Neural progenitor cell (in vitro differentiated cells): ENCODE measurements around the gene TSHZ2. TPM values are rescaled to one million over a fixed set of nuclear protein-coding genes. Genes with fewer than 3 reads are reported as not detected.

Source experiments
- DNase-seq: peaks from one replicate; pipeline ENCODE4 v3.0.0-alpha.2; 2016; ENCODE audit warnings: low spot score
- H2AFZ ChIP-seq: fragments of 200-600 bp; sonication (generic); replicated peaks from 2 replicates; pipeline ENCODE4 v1.6.1; 2016; ENCODE audit warnings: antibody characterized with exemption
- H3F3A ChIP-seq: fragments of 200-600 bp; sonication (generic); 2 replicates; pipeline ENCODE4 v1.6.1; 2016; ENCODE audit warnings: antibody characterized with exemption, low read depth
- H3K27ac ChIP-seq: fragments of 200-600 bp; sonication (generic); 2 replicates; pipeline ENCODE4 v1.5.1; 2016; ENCODE audit warnings: mild to moderate bottlenecking
- H3K27me3 ChIP-seq: fragments of 200-600 bp; sonication (generic); 2 replicates; pipeline ENCODE4 v1.6.1; 2016; ENCODE audit warnings: mild to moderate bottlenecking, moderate library complexity
- H3K36me3 ChIP-seq: fragments of 200-600 bp; sonication (generic); 2 replicates; pipeline ENCODE4 v1.5.1; 2016
- H3K4me1 ChIP-seq: fragments of 200-600 bp; sonication (generic); 2 replicates; pipeline ENCODE4 v1.6.1; 2016; ENCODE audit warnings: mixed run types
- H3K4me2 ChIP-seq: fragments of 200-600 bp; sonication (generic); 2 replicates; pipeline ENCODE4 v1.6.1; 2016
- H3K4me3 ChIP-seq: fragments of 200-600 bp; sonication (generic); 2 replicates; pipeline ENCODE4 v1.5.1; 2016
- H3K79me2 ChIP-seq: fragments of 200-600 bp; sonication (generic); 2 replicates; pipeline ENCODE4 v1.6.1; 2016; ENCODE audit warnings: low read depth
- H3K9ac ChIP-seq: fragments of 200-600 bp; sonication (generic); 2 replicates; pipeline ENCODE4 v1.6.1; 2016
- H3K9me3 ChIP-seq: fragments of 200-600 bp; sonication (generic); 2 replicates; pipeline ENCODE4 v1.5.1; 2016; ENCODE audit warnings: low read depth
- H4K20me1 ChIP-seq: fragments of 200-600 bp; sonication (generic); 2 replicates; pipeline ENCODE4 v1.6.1; 2016; ENCODE audit warnings: low read depth
- H3K27ac Mint-ChIP-seq: 3 replicates; pipeline ENCODE4 v1.8.0; 2021; ENCODE audit warnings: mixed read lengths
- H3K27me3 Mint-ChIP-seq: 2 replicates; pipeline ENCODE4 v1.8.0; 2022; ENCODE audit warnings: low read depth, mild to moderate bottlenecking, inconsistent platforms, moderate library complexity, mixed read lengths; ENCODE audit not compliant: insufficient read depth
- H3K36me3 Mint-ChIP-seq: 3 replicates; pipeline ENCODE4 v1.8.0; 2021; ENCODE audit warnings: mixed read lengths
- H3K4me1 Mint-ChIP-seq: 3 replicates; pipeline ENCODE4 v1.8.0; 2021; ENCODE audit warnings: mixed read lengths
- H3K4me3 Mint-ChIP-seq: 3 replicates; pipeline ENCODE4 v1.8.0; 2021; ENCODE audit warnings: mild to moderate bottlenecking, moderate library complexity, mixed read lengths
- H3K9me3 Mint-ChIP-seq: 3 replicates; pipeline ENCODE4 v1.8.0; 2020; ENCODE audit warnings: mixed read lengths
- CTCF ChIP-seq: fragments of 200-600 bp; sonication (generic); IDR thresholded peaks from 2 replicates; pipeline ENCODE4 v1.5.1; 2017; ENCODE audit warnings: antibody characterized with exemption, mild to moderate bottlenecking
- EZH2 ChIP-seq: fragments of 200-600 bp; sonication (generic); IDR thresholded peaks from 2 replicates; pipeline ENCODE4 v1.6.1; 2017; ENCODE audit warnings: antibody characterized with exemption, mild to moderate bottlenecking, moderate library complexity
- EZH2phosphoT487 ChIP-seq: fragments of 200-600 bp; sonication (generic); IDR thresholded peaks from 2 replicates; pipeline ENCODE4 v1.6.1; 2017; ENCODE audit warnings: antibody characterized with exemption
- total RNA-seq: library from RNA; depleted of rRNA; stranded (reverse); fragments of >200 nt; gene quantifications from 2 replicates; pipeline ENCODE4 v1.2.3, GENCODE V29; 2015; ENCODE audit warnings: low replicate concordance

Gene TSHZ2
- total RNA-seq, 1 donor from 2014 or later = 1.8 TPM

DNA sequence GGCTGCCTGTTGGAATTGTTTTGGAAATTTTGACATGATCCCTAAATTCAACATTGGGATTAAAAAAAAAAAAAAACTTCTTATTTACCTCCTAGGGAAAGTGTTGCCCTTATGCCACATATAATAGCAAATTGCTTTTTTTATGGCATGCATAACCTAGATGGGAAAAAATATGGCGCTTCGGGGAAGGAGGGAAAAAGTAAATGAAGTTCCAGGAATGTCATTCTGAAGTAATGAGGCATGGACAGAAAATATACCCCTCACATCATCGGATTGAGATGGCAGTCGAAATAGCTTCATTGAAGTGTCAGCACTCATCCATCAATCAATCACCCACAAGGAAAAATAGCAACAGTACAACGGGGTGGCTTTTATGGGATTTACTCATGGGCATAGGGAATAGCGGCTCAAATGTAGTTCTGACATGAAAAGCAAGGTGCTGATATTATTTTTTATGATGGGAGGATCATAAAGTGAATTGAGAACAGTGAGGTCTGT is 516.7 kb downstream of the TSHZ2 start:
- Histone ChIP-seq H2AFZ (no peak overlapping the region), H3K9ac (no peak overlapping the region), H3K9me3 (no peaks in the 10 kb centered on the region), H3K4me2 (no peak overlapping the region), H3F3A (no peaks in the 10 kb centered on the region), H3K36me3 (no peaks in the 10 kb centered on the region), H3K27me3 (no peaks in the 10 kb centered on the region), H3K79me2 (peaks cover 3% of the 10 kb centered on the region), H4K20me1 (no peaks in the 10 kb centered on the region), H3K4me3 (no peak overlapping the region), H3K27ac (no peak overlapping the region), H3K4me1 (no peaks in the 10 kb centered on the region)
- Mint-ChIP-seq H3K36me3 (no peaks in the 10 kb centered on the region), H3K4me1 (peaks cover 23% of the 10 kb centered on the region), H3K4me3 (no peak overlapping the region), H3K27me3 (peaks cover 2% of the 10 kb centered on the region), H3K9me3 (no peaks in the 10 kb centered on the region), H3K27ac (no peak overlapping the region)
- DNase-seq = no peak
- TF ChIP-seq EZH2phosphoT487 = no peak
- TF ChIP-seq EZH2 = no peak
- TF ChIP-seq CTCF = no peak

DNA sequence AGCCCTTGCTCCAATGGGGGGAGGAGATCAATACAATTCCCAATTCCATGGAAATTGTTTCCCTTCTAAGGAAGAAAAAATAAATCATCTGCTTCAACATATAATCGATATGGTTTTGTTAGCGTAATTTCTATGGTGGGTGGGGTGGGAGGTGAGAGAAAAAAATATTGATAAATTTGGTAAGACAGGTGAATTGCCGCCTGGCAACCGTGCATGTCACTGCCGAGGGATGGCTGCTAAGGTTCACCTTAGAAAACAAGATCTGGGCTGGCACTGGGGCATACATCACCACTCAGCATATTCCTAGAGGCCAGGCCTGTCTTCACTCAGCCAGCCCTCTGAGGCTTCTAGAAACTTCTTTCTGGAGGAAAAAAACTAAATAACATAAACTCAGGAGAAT is 517.4 kb downstream of the TSHZ2 start:
- H3K9ac ChIP-seq = no peak overlapping the region
- Mint-ChIP-seq H3K4me3 (no peak overlapping the region), H3K4me1 (peaks cover 23% of the 10 kb centered on the region)

DNA sequence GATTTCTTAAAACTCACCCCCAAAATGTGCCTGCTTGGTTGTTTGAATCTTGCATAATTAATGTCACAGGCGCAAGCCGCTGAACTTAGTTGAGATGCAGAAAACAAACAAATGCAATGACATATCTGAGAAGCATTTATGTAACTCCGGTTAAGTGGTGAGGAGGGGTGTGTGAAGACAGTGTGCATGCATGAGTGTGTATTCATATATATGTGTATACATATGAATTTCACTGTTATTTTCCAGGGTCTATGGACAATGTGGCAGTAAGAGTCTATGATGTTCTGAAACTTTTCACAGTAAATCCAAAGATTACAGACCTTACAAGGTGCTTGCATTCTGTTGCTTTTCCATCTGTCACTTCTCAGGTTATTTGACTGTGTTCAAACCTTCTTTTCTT is 518.5 kb downstream of the TSHZ2 start:
- Histone ChIP-seq H3K27ac (no peak overlapping the region), H3K4me1 (no peaks in the 10 kb centered on the region), H3K27me3 (no peaks in the 10 kb centered on the region), H3K4me2 (no peak overlapping the region), H3K79me2 (peaks cover 7% of the 10 kb centered on the region), H3K9ac (no peak overlapping the region), H3K9me3 (no peaks in the 10 kb centered on the region), H3K4me3 (no peak overlapping the region), H3K36me3 (no peaks in the 10 kb centered on the region), H2AFZ (no peak overlapping the region), H4K20me1 (no peaks in the 10 kb centered on the region), H3F3A (no peaks in the 10 kb centered on the region)
- Mint-ChIP-seq H3K9me3 (no peaks in the 10 kb centered on the region), H3K27ac (no peak overlapping the region), H3K36me3 (no peaks in the 10 kb centered on the region), H3K4me1 (peaks cover 25% of the 10 kb centered on the region), H3K4me3 (no peak overlapping the region), H3K27me3 (peaks cover 2% of the 10 kb centered on the region)
- TF ChIP-seq EZH2phosphoT487 = no peak
- no peak for TF ChIP-seq EZH2
- no peak for TF ChIP-seq CTCF
- DNase-seq = no peak

More for the DNA sequence above, 517.4 kb downstream of the TSHZ2 start:
- H3K9me3 ChIP-seq = no peaks in the 10 kb centered on the region
- DNase-seq = no peak
- no peak overlapping the region for H3K27ac ChIP-seq
- peaks cover 7% of the 10 kb centered on the region for H3K79me2 ChIP-seq
- no peaks in the 10 kb centered on the region for H3K36me3 Mint-ChIP-seq
- no peaks in the 10 kb centered on the region for H4K20me1 ChIP-seq
- H3F3A ChIP-seq = no peaks in the 10 kb centered on the region
- H3K27me3 Mint-ChIP-seq = peaks cover 2% of the 10 kb centered on the region
- TF ChIP-seq EZH2phosphoT487 (no peak), CTCF (no peak), EZH2 (no peak)
- H3K27ac Mint-ChIP-seq = no peak overlapping the region
- H3K4me3 ChIP-seq = no peak overlapping the region
- H3K36me3 ChIP-seq = no peaks in the 10 kb centered on the region
- no peaks in the 10 kb centered on the region for H3K4me1 ChIP-seq
- no peaks in the 10 kb centered on the region for H3K9me3 Mint-ChIP-seq
- no peak overlapping the region for H3K4me2 ChIP-seq
- no peak overlapping the region for H2AFZ ChIP-seq
- no peaks in the 10 kb centered on the region for H3K27me3 ChIP-seq
